Panc1 (cell line): ENCODE measurements around the gene EEF1E1. TPM values are rescaled to one million over a fixed set of nuclear protein-coding genes. Genes with fewer than 3 reads are reported as not detected.

Source experiments
- ATAC-seq: fragments of 200-7000 bp; cut with Tn5 transposase; 2 replicates; pipeline ENCODE4 v1.9.1; 2020; ENCODE audit warnings: mild to moderate bottlenecking, moderate library complexity
- BruUV-seq: library from RNA; stranded (reverse); fragments of 400-500 nt; replicated peaks from 2 replicates; lab custom pipeline; 2021; lab: Mats Ljungman, UMichigan
- CTCF ChIA-PET: fragments of 300-600 bp; sonication (Branson Sonifier 250); formaldehyde crosslinking; loops from one replicate; lab custom pipeline; 2022; ENCODE audit warnings: antibody characterized with exemption; lab: Charles Lee
- POLR2A ChIA-PET: fragments of 300-600 bp; sonication (Branson Sonifier 250); formaldehyde crosslinking; loops from one replicate; lab custom pipeline; 2022; ENCODE audit warnings: antibody characterized with exemption; lab: Charles Lee
- DNase-seq: peaks from one replicate; pipeline ENCODE4 v3.0.0-alpha.2; 2010; ENCODE audit warnings: low read depth, low spot score
- H3K27ac ChIP-seq: 2 replicates; pipeline ENCODE4 v1.5.1; 2011; ENCODE audit warnings: mild to moderate bottlenecking, low read length, inconsistent platforms
- H3K27me3 ChIP-seq: fragments of 200-500 bp; sonication (Bioruptor generic); 2 replicates; pipeline ENCODE4 v1.6.0; 2014; ENCODE audit warnings: low read length, inconsistent platforms; ENCODE audit not compliant: control insufficient read depth, insufficient read depth
- H3K36me3 ChIP-seq: fragments of 200-500 bp; sonication (Bioruptor generic); 2 replicates; pipeline ENCODE4 v1.5.1; 2014; ENCODE audit warnings: inconsistent platforms, mild to moderate bottlenecking, low read length, moderate library complexity; ENCODE audit not compliant: control insufficient read depth, insufficient read depth
- H3K4me1 ChIP-seq: 2 replicates; pipeline ENCODE4 v1.5.1; 2011; ENCODE audit warnings: inconsistent platforms, mild to moderate bottlenecking, low read length, moderate library complexity; ENCODE audit not compliant: control insufficient read depth, insufficient read depth
- H3K4me3 ChIP-seq, 2 experiments: 2 replicates each; pipeline ENCODE4 v1.5.1; 2011 to 2012; ENCODE audit warnings: low read depth in 2 of 2, low read length in 2 of 2, mild to moderate bottlenecking in 2 of 2, inconsistent platforms in 1 of 2, moderate library complexity in 1 of 2
- H3K9me3 ChIP-seq: fragments of 200-500 bp; sonication (Bioruptor generic); 2 replicates; pipeline ENCODE4 v1.5.1; 2014; ENCODE audit warnings: low read depth, mild to moderate bottlenecking, inconsistent platforms, low read length, moderate library complexity; ENCODE audit not compliant: control insufficient read depth, insufficient read depth
- POLR2AphosphoS5 ChIP-seq: IDR thresholded peaks from 2 replicates; pipeline ENCODE4 v1.6.1; 2012; ENCODE audit warnings: mild to moderate bottlenecking, low read depth, low read length, moderate library complexity
- SIN3A ChIP-seq: IDR thresholded peaks from 2 replicates; pipeline ENCODE4 v1.6.1; 2012; ENCODE audit warnings: low read depth, mild to moderate bottlenecking, low read length, moderate library complexity, borderline replicate concordance; ENCODE audit not compliant: insufficient read depth
- TCF7L2 ChIP-seq: IDR thresholded peaks from 2 replicates; pipeline ENCODE4 v1.6.1; 2011; ENCODE audit warnings: mild to moderate bottlenecking, low read depth, low read length, inconsistent platforms
- in situ Hi-C: cut with HindIII; loops from 2 replicates; pipeline ENCODE4 v1.10.0; 2016; ENCODE audit warnings: low sequenced_read_pairs, low pct_unique_long_range_greater_than_20kb
- intact Hi-C: fragments of 100-400 bp; cut with micrococcal nuclease; formaldehyde crosslinking; loops from one replicate; pipeline ENCODE4 v1.10.0; 2022; ENCODE audit not compliant: unreplicated experiment
- total RNA-seq: library from RNA; stranded (reverse); gene quantifications from one replicate; pipeline ENCODE4 v1.2.1, GENCODE V29; 2021; ENCODE audit not compliant: unreplicated experiment
- TF ChIP-seq, protein P1 (sequence below): fragments of 450-650 bp; IDR thresholded peaks from 2 replicates; pipeline ENCODE4 v1.5.1; 2017; ENCODE audit warnings: mild to moderate bottlenecking
- TF ChIP-seq, protein P2 (sequence below), 2 experiments: IDR thresholded peaks; 2 replicates each; pipeline ENCODE4 v1.6.1; 2011 to 2012; ENCODE audit warnings: low read depth in 2 of 2, control low read depth in 1 of 2, low read length in 1 of 2, mild to moderate bottlenecking in 1 of 2, moderate library complexity in 1 of 2; ENCODE audit not compliant: insufficient read depth in 1 of 2

The EEF1E1 gene
- total RNA-seq, 1 experiment from 2014 or later: 59.5 TPM

DNA sequence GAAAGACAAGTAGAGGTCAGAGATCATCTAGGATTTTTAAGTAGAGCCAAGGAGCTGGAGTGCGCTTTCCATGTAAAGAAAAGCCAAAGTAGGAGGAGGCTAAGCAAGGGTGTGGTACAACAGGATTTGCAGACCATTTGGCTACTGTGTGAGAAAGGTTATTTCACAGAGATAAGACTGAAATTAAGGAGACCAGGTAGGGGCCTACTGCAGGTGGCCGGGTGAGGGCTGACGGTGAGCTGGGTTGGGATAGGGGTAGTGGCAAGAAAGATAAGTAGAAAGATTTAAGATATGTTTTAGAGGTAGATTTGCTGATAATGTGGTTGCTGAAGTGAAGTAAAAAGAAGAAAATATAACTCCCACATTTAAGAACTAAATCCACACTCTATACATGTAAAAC lies 42.0 kb downstream of the EEF1E1 start:
- TF ChIP-seq, protein P1, sequence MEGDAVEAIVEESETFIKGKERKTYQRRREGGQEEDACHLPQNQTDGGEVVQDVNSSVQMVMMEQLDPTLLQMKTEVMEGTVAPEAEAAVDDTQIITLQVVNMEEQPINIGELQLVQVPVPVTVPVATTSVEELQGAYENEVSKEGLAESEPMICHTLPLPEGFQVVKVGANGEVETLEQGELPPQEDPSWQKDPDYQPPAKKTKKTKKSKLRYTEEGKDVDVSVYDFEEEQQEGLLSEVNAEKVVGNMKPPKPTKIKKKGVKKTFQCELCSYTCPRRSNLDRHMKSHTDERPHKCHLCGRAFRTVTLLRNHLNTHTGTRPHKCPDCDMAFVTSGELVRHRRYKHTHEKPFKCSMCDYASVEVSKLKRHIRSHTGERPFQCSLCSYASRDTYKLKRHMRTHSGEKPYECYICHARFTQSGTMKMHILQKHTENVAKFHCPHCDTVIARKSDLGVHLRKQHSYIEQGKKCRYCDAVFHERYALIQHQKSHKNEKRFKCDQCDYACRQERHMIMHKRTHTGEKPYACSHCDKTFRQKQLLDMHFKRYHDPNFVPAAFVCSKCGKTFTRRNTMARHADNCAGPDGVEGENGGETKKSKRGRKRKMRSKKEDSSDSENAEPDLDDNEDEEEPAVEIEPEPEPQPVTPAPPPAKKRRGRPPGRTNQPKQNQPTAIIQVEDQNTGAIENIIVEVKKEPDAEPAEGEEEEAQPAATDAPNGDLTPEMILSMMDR: no peak
- TF ChIP-seq, protein P2, sequence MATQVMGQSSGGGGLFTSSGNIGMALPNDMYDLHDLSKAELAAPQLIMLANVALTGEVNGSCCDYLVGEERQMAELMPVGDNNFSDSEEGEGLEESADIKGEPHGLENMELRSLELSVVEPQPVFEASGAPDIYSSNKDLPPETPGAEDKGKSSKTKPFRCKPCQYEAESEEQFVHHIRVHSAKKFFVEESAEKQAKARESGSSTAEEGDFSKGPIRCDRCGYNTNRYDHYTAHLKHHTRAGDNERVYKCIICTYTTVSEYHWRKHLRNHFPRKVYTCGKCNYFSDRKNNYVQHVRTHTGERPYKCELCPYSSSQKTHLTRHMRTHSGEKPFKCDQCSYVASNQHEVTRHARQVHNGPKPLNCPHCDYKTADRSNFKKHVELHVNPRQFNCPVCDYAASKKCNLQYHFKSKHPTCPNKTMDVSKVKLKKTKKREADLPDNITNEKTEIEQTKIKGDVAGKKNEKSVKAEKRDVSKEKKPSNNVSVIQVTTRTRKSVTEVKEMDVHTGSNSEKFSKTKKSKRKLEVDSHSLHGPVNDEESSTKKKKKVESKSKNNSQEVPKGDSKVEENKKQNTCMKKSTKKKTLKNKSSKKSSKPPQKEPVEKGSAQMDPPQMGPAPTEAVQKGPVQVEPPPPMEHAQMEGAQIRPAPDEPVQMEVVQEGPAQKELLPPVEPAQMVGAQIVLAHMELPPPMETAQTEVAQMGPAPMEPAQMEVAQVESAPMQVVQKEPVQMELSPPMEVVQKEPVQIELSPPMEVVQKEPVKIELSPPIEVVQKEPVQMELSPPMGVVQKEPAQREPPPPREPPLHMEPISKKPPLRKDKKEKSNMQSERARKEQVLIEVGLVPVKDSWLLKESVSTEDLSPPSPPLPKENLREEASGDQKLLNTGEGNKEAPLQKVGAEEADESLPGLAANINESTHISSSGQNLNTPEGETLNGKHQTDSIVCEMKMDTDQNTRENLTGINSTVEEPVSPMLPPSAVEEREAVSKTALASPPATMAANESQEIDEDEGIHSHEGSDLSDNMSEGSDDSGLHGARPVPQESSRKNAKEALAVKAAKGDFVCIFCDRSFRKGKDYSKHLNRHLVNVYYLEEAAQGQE (IDR thresholded peaks at IDR 0.05; ENCODE audit: insufficient read depth in 1 of 2, low read depth in 2 of 2, low read length in 1 of 2): no peak
- TF ChIP-seq TCF7L2: no peak
- no peak for TF ChIP-seq POLR2AphosphoS5
- no peak for TF ChIP-seq SIN3A
- peaks cover 15% of the 10 kb centered on the region; the same call in 1 of the 2 replicates for H3K4me1 ChIP-seq
- intact Hi-C loops: no loop called here
- ATAC-seq (no peak), DNase-seq (no peak)
- in situ Hi-C loops: no loop called here
- no peak overlapping the region for H3K4me3 ChIP-seq
- H3K36me3 ChIP-seq: peaks cover 7% of the 10 kb centered on the region; the same call in 1 of the 2 replicates
- CTCF ChIA-PET: no interaction called here
- H3K27ac ChIP-seq: no peak overlapping the region
- BruUV-seq: no TSS peak
- POLR2A ChIA-PET: no interaction called here
- no peaks in the 10 kb centered on the region for H3K9me3 ChIP-seq
- H3K27me3 ChIP-seq: no peaks in the 10 kb centered on the region

DNA sequence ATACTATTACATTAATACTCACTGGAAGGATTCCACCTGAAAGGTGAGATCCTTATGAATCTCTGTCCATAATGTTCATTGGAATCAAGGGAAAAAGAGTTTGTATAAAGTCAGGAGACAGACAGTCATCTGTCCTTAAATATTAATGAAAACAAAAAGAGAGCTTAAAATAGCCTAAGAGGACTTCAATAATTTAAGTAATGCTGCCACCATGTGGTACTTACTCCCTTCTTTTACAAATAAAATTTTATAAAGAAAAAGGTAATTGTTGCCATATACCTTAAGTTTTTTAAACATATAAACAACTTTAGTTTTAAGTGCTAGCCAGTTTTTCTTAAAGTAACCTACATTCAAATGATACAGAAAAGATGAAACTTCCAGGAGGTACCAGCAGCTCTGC lies 43.2 kb downstream of the EEF1E1 start:
- Histone ChIP-seq H3K36me3 (peaks cover 7% of the 10 kb centered on the region; the same call in 1 of the 2 replicates), H3K4me1 (peaks cover 10% of the 10 kb centered on the region; the same call in 1 of the 2 replicates), H3K9me3 (no peaks in the 10 kb centered on the region), H3K27me3 (no peaks in the 10 kb centered on the region), H3K27ac (no peak overlapping the region), H3K4me3 (no peak overlapping the region)
- DNase-seq (no peak), ATAC-seq (no peak)
- ChIA-PET POLR2A (no interaction called here), CTCF (no interaction called here)
- no TSS peak for BruUV-seq
- intact Hi-C loops (loop anchor here (5.0 kb wide), 1 partner anchor 337 kb away; no protein-coding TSS in a partner anchor), in situ Hi-C loops (no loop called here)
- no peak for TF ChIP-seq SIN3A
- TF ChIP-seq, protein P1: peak; percentile 41; the same call in 1 of the 2 replicates
